IPS-15b (cell line): ENCODE results near the gene BCL11A.

Experiments used
- H3K27me3 ChIP-seq: one replicate; pipeline ENCODE4 v1.6.1; 2013; ENCODE audit warnings: low read length; ENCODE audit not compliant: control insufficient read depth, insufficient read depth
- H3K36me3 ChIP-seq: one replicate; pipeline ENCODE4 v1.6.1; 2013; ENCODE audit warnings: low read length; ENCODE audit not compliant: control insufficient read depth, insufficient read depth
- H3K4me1 ChIP-seq: one replicate; pipeline ENCODE4 v1.6.1; 2013; ENCODE audit warnings: mild to moderate bottlenecking, low read length; ENCODE audit not compliant: control insufficient read depth, insufficient read depth
- H3K4me3 ChIP-seq: one replicate; pipeline ENCODE4 v1.5.1; 2013; ENCODE audit warnings: low read depth, low read length
- H3K9ac ChIP-seq: one replicate; pipeline ENCODE4 v1.6.1; 2013; ENCODE audit warnings: low read depth, mild to moderate bottlenecking, low read length
- H3K9me3 ChIP-seq: one replicate; pipeline ENCODE4 v1.6.1; 2013; ENCODE audit warnings: mild to moderate bottlenecking, low read length; ENCODE audit not compliant: control insufficient read depth, insufficient read depth

BCL11A gene

DNA sequence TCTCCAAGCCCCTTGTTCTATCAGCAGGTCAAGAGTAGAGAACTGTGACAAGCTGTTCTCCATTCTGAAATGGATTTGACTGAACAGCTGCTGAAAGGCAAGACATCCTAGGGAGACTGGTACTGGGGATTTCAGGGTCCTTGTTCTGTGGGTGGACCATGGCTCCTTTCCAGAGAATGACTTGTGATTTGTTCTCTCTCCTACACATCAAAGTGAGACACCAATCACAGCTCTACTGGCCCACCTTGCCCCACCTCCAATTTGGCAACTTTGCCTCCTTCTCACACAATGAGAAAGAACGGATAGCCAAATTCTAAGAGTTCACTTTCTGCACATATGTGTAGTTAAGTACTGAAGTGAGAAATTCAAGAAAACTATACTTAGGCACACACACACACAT is 67.4 kb downstream of the BCL11A start:
- no peaks in the 10 kb centered on the region for H3K27me3 ChIP-seq
- no peak overlapping the region for H3K9ac ChIP-seq
- H3K4me3 ChIP-seq, result no peak overlapping the region
- H3K9me3 ChIP-seq, result no peaks in the 10 kb centered on the region
- H3K4me1 ChIP-seq, result peaks cover 8% of the 10 kb centered on the region
- no peaks in the 10 kb centered on the region for H3K36me3 ChIP-seq

DNA sequence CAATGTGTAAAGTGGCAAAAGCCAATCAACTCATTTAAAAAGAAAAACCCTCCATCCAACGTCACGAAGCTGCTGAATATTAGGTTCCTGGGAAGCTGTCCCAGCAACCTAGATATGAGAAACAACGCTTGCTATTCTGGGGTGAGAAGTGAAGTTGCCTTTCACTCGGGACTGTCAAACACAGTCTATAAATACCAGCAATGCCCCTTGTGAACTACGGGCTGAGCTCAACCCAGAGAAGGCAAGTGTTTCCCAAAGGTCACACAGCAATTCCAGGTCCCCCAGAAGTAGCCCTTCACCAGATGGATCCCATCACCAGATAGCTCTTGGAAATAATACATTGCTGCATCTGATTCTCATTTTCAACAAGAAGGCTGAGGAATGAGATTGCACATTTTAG is 67.9 kb downstream of the BCL11A start:
- peaks cover 8% of the 10 kb centered on the region for H3K4me1 ChIP-seq
- H3K4me3 ChIP-seq, result no peak overlapping the region
- H3K36me3 ChIP-seq, result no peaks in the 10 kb centered on the region
- H3K9ac ChIP-seq, result no peak overlapping the region
- no peaks in the 10 kb centered on the region for H3K27me3 ChIP-seq
- H3K9me3 ChIP-seq, result no peaks in the 10 kb centered on the region

DNA sequence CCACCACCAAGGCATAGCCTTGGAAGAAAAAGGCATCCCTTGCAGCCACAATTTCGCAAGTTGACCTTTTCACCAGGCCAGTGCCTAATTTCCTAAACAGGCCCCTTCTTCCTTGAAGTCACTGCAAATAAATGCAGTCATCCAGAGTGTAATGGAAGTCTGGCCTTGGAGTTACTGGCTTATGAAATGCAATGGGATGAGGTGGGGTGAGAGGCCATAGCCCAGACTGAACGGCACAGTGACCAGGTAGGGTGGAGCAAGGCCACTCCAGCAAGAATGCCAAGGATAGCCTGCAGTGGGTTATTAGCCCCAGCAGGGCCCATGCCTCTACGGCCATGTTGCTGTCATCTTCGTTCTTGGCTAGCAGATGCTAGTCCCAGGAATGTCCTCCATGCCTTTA is 68.4 kb downstream of the BCL11A start:
- no peak overlapping the region for H3K9ac ChIP-seq
- no peaks in the 10 kb centered on the region for H3K36me3 ChIP-seq
- H3K4me3 ChIP-seq, result no peak overlapping the region
- H3K27me3 ChIP-seq, result no peaks in the 10 kb centered on the region
- peaks cover 11% of the 10 kb centered on the region for H3K4me1 ChIP-seq
- H3K9me3 ChIP-seq, result no peaks in the 10 kb centered on the region

- Histone ChIP-seq H3K4me1 (peaks cover 11% of the 10 kb centered on the region), H3K4me3 (no peak overlapping the region), H3K9me3 (no peaks in the 10 kb centered on the region), H3K27me3 (no peaks in the 10 kb centered on the region), H3K36me3 (no peaks in the 10 kb centered on the region), H3K9ac (no peak overlapping the region)
These were observed 69.3 kb downstream of the BCL11A start for GRCh38 chr2:60484133-60484645.

GRCh38 chr2:60483401-60483800 is 70.1 kb downstream of the BCL11A start:
- Histone ChIP-seq H3K4me3 (no peak overlapping the region), H3K9ac (no peak overlapping the region), H3K4me1 (peaks cover 9% of the 10 kb centered on the region), H3K27me3 (peaks cover 1% of the 10 kb centered on the region), H3K9me3 (no peaks in the 10 kb centered on the region), H3K36me3 (no peaks in the 10 kb centered on the region)

DNA sequence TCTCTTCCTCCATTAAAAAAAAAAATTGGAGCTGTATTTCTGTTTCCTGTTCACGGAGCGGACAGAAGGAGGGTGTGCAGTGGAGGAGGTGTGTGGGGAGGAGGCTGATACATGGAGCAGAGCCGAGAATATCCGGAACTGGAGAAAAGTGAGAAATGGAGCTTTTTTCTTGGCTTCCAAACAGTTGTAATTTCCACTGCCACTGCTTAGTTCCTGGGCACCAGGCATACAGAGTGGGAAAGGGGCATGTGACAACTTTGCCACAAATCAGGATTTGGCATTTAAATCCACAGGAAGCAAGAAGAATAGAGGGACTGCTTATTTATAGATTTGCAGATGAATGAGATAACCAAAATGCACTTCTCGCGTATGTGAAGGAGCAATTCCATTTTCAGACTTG is 71.2 kb downstream of the BCL11A start:
- Histone ChIP-seq H3K9ac (no peak overlapping the region), H3K36me3 (no peaks in the 10 kb centered on the region), H3K9me3 (no peaks in the 10 kb centered on the region), H3K4me3 (no peak overlapping the region), H3K27me3 (peaks cover 5% of the 10 kb centered on the region), H3K4me1 (peaks cover 13% of the 10 kb centered on the region)

GRCh38 chr2:60481257-60481656 is 72.2 kb downstream of the BCL11A start:
- no peaks in the 10 kb centered on the region for H3K9me3 ChIP-seq
- H3K36me3 ChIP-seq, result no peaks in the 10 kb centered on the region
- H3K27me3 ChIP-seq, result peaks cover 5% of the 10 kb centered on the region
- peaks cover 20% of the 10 kb centered on the region for H3K4me1 ChIP-seq
- no peak overlapping the region for H3K9ac ChIP-seq
- no peak overlapping the region for H3K4me3 ChIP-seq

GRCh38 chr2:60480089-60480773 is 73.2 kb downstream of the BCL11A start:
- no peak overlapping the region for H3K9ac ChIP-seq
- no peak overlapping the region for H3K4me3 ChIP-seq
- no peaks in the 10 kb centered on the region for H3K36me3 ChIP-seq
- peaks cover 5% of the 10 kb centered on the region for H3K27me3 ChIP-seq
- no peaks in the 10 kb centered on the region for H3K9me3 ChIP-seq
- peaks cover 31% of the 10 kb centered on the region for H3K4me1 ChIP-seq

- peaks cover 5% of the 10 kb centered on the region for H3K27me3 ChIP-seq
These were observed 74.0 kb downstream of the BCL11A start for GRCh38 chr2:60479226-60480088.

DNA sequence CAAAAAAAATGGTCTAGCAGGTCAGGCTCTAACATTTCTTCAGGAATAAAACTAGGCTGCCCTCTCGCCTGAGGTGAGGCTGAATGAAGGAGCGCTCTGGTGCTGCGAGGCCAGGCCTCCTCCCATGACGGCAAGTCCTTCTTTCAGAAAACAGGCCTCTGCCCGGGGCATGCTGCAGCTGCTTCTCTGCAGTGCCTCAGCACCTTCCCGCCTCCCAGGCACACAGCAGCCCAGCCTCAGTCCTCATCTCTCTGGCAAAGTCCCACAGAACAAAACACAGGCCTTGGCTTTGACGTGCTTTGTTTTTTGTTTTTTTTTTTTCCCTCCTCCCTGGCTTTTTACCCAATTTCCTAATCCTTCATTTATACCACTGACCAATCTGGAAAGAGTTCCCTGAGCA is 74.8 kb downstream of the BCL11A start:
- Histone ChIP-seq H3K4me1 (peaks cover 40% of the 10 kb centered on the region), H3K9ac (no peak overlapping the region), H3K36me3 (no peaks in the 10 kb centered on the region), H3K27me3 (peaks cover 5% of the 10 kb centered on the region), H3K4me3 (no peak overlapping the region), H3K9me3 (no peaks in the 10 kb centered on the region)

More at GRCh38 chr2:60479226-60480088, 74.0 kb downstream of the BCL11A start:
- H3K36me3 ChIP-seq, result no peaks in the 10 kb centered on the region
- no peaks in the 10 kb centered on the region for H3K9me3 ChIP-seq
- H3K4me1 ChIP-seq, result peaks cover 32% of the 10 kb centered on the region
- no peak overlapping the region for H3K4me3 ChIP-seq
- no peak overlapping the region for H3K9ac ChIP-seq

DNA sequence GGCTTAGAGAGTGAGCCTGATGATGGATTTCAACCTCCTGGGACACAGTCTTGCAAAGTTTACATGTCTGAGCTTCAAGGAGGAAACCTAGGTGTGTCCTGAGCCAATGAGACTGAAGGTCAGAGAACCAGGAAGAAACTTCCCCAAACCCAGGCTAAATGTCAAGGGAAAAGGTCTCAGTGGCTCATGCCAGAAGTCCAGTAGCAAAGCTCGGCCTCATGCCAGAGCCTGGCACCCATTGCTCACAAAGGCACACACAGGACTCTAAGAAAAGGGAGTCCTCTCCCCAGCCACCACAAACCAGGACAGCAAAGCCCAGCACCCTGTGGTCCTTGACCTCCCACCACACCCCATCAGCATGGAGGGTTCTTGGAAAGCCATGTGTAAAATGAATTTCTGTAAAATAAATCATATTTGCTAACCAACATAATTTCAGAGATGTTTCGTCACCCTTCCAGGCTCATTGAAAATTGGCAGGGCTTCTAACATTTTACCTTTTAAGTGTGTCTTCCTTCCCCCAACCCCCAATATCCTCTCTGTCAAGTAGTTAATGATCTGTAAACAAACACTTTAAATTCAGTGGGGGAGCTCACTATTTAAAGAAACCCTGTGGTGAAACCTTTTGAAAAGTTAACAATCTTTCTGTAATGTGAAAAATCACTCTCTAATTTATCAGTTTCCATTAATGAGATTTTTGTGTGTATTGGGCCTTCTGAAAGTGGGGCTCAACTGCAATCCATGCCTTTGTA is 77.1 kb downstream of the BCL11A start:
- Histone ChIP-seq H3K4me1 (peaks cover 60% of the 10 kb centered on the region), H3K27me3 (peaks cover 5% of the 10 kb centered on the region), H3K36me3 (no peaks in the 10 kb centered on the region), H3K9ac (no peak overlapping the region), H3K9me3 (no peaks in the 10 kb centered on the region), H3K4me3 (peak overlapping the region; percentile 9)
